SK-N-SH (cell line): ENCODE measurements around the gene MAST1. TPM values are rescaled to one million over a fixed set of nuclear protein-coding genes. Genes with fewer than 3 reads are reported as not detected.

Experiments used
- CTCF ChIA-PET: fragments of 300-600, 350-600 bp; formaldehyde crosslinking; extraction: SDS; loops from one replicate; lab custom pipeline; 2021; lab: Yijun Ruan, JAX
- POLR2A ChIA-PET: fragments of 350-600 bp; sonication (Branson Sonifier 250); formaldehyde crosslinking; extraction: SDS; loops from one replicate; lab custom pipeline; 2020; ENCODE audit warnings: antibody characterized with exemption, inconsistent platforms; lab: Yijun Ruan, JAX
- DNase-seq: peaks from one replicate; pipeline ENCODE4 v3.0.0; 2012
- H2AFZ ChIP-seq: fragments of 200-600 bp; sonication (generic); 2 replicates; pipeline ENCODE4 v1.8.1; 2016; ENCODE audit warnings: antibody characterized with exemption, mild to moderate bottlenecking, low read depth
- H3F3A ChIP-seq: fragments of 200-600 bp; sonication (generic); replicated peaks from 2 replicates; pipeline ENCODE3; 2016; ENCODE audit warnings: antibody characterized with exemption, mild to moderate bottlenecking; ENCODE audit not compliant: insufficient read depth
- H3K27ac ChIP-seq, 2 experiments: fragments of 200-500 bp in 1 of 2; fragments of 200-600 bp in 1 of 2; sonication (Bioruptor generic) in 1 of 2; sonication (generic), shearing (Covaris generic) in 1 of 2; 2 replicates each; pipeline versions ENCODE4 v1.5.1 to v1.6.1; 2014 to 2016; ENCODE audit warnings: low read depth in 2 of 2, inconsistent platforms in 1 of 2, low read length in 1 of 2, mild to moderate bottlenecking in 1 of 2, mixed read lengths in 1 of 2
- H3K27me3 ChIP-seq: fragments of 200-600 bp; sonication (generic), shearing (Covaris generic); 2 replicates; pipeline ENCODE4 v1.6.1; 2016; ENCODE audit warnings: mixed run types; ENCODE audit not compliant: insufficient read depth
- H3K36me3 ChIP-seq, 2 experiments: fragments of 200-500 bp in 1 of 2; fragments of 200-600 bp in 1 of 2; sonication (Bioruptor generic) in 1 of 2; sonication (generic) in 1 of 2; replicated peaks in 1 of 2; 2 replicates each; pipeline versions ENCODE3 to v1.5.1; 2014 to 2016; ENCODE audit warnings: low read length in 1 of 2, mild to moderate bottlenecking in 1 of 2; ENCODE audit not compliant: insufficient read depth in 2 of 2, control insufficient read depth in 1 of 2
- H3K4me1 ChIP-seq, 2 experiments: fragments of 200-500 bp in 1 of 2; fragments of 200-600 bp in 1 of 2; sonication (Bioruptor generic) in 1 of 2; sonication (generic), shearing (Covaris generic) in 1 of 2; 2 replicates each; pipeline versions ENCODE4 v1.5.1 to v1.6.1; 2014 to 2016; ENCODE audit warnings: low read depth in 1 of 2, low read length in 1 of 2, mixed run types in 1 of 2; ENCODE audit not compliant: insufficient read depth in 2 of 2, control insufficient read depth in 1 of 2
- H3K4me2 ChIP-seq: fragments of 200-600 bp; sonication (generic), shearing (Covaris generic); 2 replicates; pipeline ENCODE4 v1.6.1; 2017; ENCODE audit warnings: mixed run types
- H3K4me3 ChIP-seq, 2 experiments: fragments of 200-500 bp in 1 of 2; fragments of 200-600 bp in 1 of 2; sonication (Bioruptor generic) in 1 of 2; sonication (generic), shearing (Covaris generic) in 1 of 2; 2 replicates each; pipeline versions ENCODE4 v1.5.1 to v1.8.1; 2014 to 2016; ENCODE audit warnings: low read depth in 2 of 2, inconsistent platforms in 1 of 2, low read length in 1 of 2, mild to moderate bottlenecking in 1 of 2, mixed read lengths in 1 of 2, moderate library complexity in 1 of 2
- H3K79me2 ChIP-seq: fragments of 200-600 bp; sonication (generic); 2 replicates; pipeline ENCODE4 v1.8.1; 2017; ENCODE audit warnings: mild to moderate bottlenecking; ENCODE audit not compliant: insufficient read depth
- H3K9ac ChIP-seq: fragments of 200-600 bp; sonication (generic); 2 replicates; pipeline ENCODE4 v1.6.1; 2017; ENCODE audit warnings: mixed run types
- H3K9me2 ChIP-seq: fragments of 200-600 bp; sonication (generic); 2 replicates; pipeline ENCODE4 v1.6.1; 2017; ENCODE audit warnings: mixed run types
- H3K9me3 ChIP-seq: fragments of 200-600 bp; sonication (generic); 2 replicates; pipeline ENCODE4 v1.6.1; 2017; ENCODE audit warnings: mixed run types, mild to moderate bottlenecking, moderate library complexity
- H4K20me1 ChIP-seq: fragments of 200-600 bp; sonication (generic); 2 replicates; pipeline ENCODE4 v1.6.1; 2017; ENCODE audit warnings: mild to moderate bottlenecking, mixed run types; ENCODE audit not compliant: insufficient read depth
- ELF1 ChIP-seq: IDR thresholded peaks from 2 replicates; pipeline ENCODE4 v1.4.0; 2012
- GABPA ChIP-seq: IDR thresholded peaks from 2 replicates; pipeline ENCODE4 v1.4.0; 2012; ENCODE audit warnings: low read depth, mild to moderate bottlenecking
- MAX ChIP-seq: IDR thresholded peaks from 2 replicates; pipeline ENCODE4 v1.4.0; 2012; ENCODE audit warnings: low read depth
- MXI1 ChIP-seq: IDR thresholded peaks from 2 replicates; pipeline ENCODE4 v1.6.1; 2012; ENCODE audit warnings: mild to moderate bottlenecking, low read depth, low read length, improper control_type of control experiment
- NFIC ChIP-seq: IDR thresholded peaks from 2 replicates; pipeline ENCODE4 v1.4.0; 2012; ENCODE audit warnings: borderline replicate concordance
- RAD21 ChIP-seq: IDR thresholded peaks from 2 replicates; pipeline ENCODE4 v1.6.1; 2012; ENCODE audit warnings: mild to moderate bottlenecking, low read length
- RFX5 ChIP-seq: IDR thresholded peaks from 2 replicates; pipeline ENCODE4 v1.6.1; 2012; ENCODE audit warnings: mild to moderate bottlenecking, improper control_type of control experiment, low read length
- TEAD4 ChIP-seq: IDR thresholded peaks from 2 replicates; pipeline ENCODE4 v1.4.0; 2012; ENCODE audit warnings: mild to moderate bottlenecking, borderline replicate concordance; ENCODE audit not compliant: insufficient read depth
- WGBS: methylation state at CpG from one replicate; pipeline ENCODE4 v1.1.6; 2017; ENCODE audit warnings: low lambda C conversion rate; 5-methylcytosine and 5-hydroxymethylcytosine counted together
- polyA plus RNA-seq, 3 experiments: library from polyadenylated mRNA; depleted of rRNA; stranded (reverse); fragments of >200 nt; gene quantifications; 2 replicates each; pipeline ENCODE4 v1.2.3, GENCODE V29; 2012

Gene MAST1
- polyA plus RNA-seq, 1 of the 3 experiments (the other 2 are of a cell fraction) = 9.7 TPM

GRCh38 chr19:12837225-12837624, 1.1 kb upstream of the MAST1 start:
- no peak overlapping the region for H3K4me2 ChIP-seq
- WGBS = 79% methylated on average over 4 of the region's 4 CpGs
- H3K9me2 ChIP-seq = no peaks in the 10 kb centered on the region
- H4K20me1 ChIP-seq = no peaks in the 10 kb centered on the region
- no peak overlapping the region for H2AFZ ChIP-seq
- no peak overlapping the region for H3K4me3 ChIP-seq
- TF ChIP-seq RAD21 (no peak), GABPA (no peak), TEAD4 (no peak), RFX5 (no peak), ELF1 (no peak)
- H3K36me3 ChIP-seq = no peaks in the 10 kb centered on the region
- peaks cover 36% of the 10 kb centered on the region for H3F3A ChIP-seq
- H3K79me2 ChIP-seq = no peaks in the 10 kb centered on the region
- H3K27me3 ChIP-seq = no peaks in the 10 kb centered on the region
- DNase-seq = no peak
- no peak overlapping the region for H3K27ac ChIP-seq
- peaks cover 5 to 58% of the 10 kb centered on the region in 2 experiments; a peak in 2 of 4 replicates for H3K4me1 ChIP-seq
- H3K9me3 ChIP-seq = no peaks in the 10 kb centered on the region
- no peak overlapping the region for H3K9ac ChIP-seq
- ChIA-PET CTCF (interaction anchor here (0.5 to 3.1 kb wide), 11 partner anchors 11 to 310 kb away, joined by 3 to 18 read pairs (median 4); partner anchors contain the start of gene RNASEH2A), POLR2A (interaction anchor here (1.1 to 1.3 kb wide), 2 partner anchors 8 to 35 kb away, joined by 3 read pairs; partner anchors contain the start of gene THSD8)

GRCh38 chr19:12838886-12839756, 806 bp downstream of the MAST1 start:
- Histone ChIP-seq H3K4me2 (peak overlapping the region; percentile 87), H3K4me3 (peak overlapping the region; percentile 73 to 81), H3K27ac (peak overlapping the region in 1 of 2 experiments; percentile 76; a peak in 2 of 4 replicates), H3K27me3 (no peaks in the 10 kb centered on the region), H3K9ac (peak overlapping the region; percentile 43; the same call in 1 of the 2 replicates), H3F3A (peaks cover 30% of the 10 kb centered on the region), H3K79me2 (no peaks in the 10 kb centered on the region), H3K4me1 (peaks cover 0 to 45% of the 10 kb centered on the region in 2 experiments; a peak in 1 of 4 replicates), H3K36me3 (no peaks in the 10 kb centered on the region), H3K9me3 (no peaks in the 10 kb centered on the region), H2AFZ (no peak overlapping the region), H3K9me2 (no peaks in the 10 kb centered on the region), H4K20me1 (no peaks in the 10 kb centered on the region)
- 30% methylated on average over 21 of the region's 21 CpGs for WGBS
- peak; percentile 55 for DNase-seq
- TF ChIP-seq MXI1 (peak; percentile 73; the same call in 1 of the 2 replicates), MAX (0 out of 2 replicates have a peak, but pooled peaks have one; percentile 37), NFIC (no peak)
- ChIA-PET CTCF (interaction anchor here (0.6 to 3.1 kb wide), 15 partner anchors 8 to 1690 kb away, joined by 3 to 19 read pairs (median 4); partner anchors contain the start of gene THSD8), POLR2A (interaction anchor here (1.3 kb wide), 1 partner anchor 52 kb away, joined by 4 read pairs; the partner anchor contains the start of gene GCDH)
